IPS-15b (cell line): Measurements from ENCODE around the gene ARHGAP42.

ENCODE experiments used
- H3K27me3 ChIP-seq: one replicate; pipeline ENCODE4 v1.6.1; 2013; ENCODE audit warnings: low read length; ENCODE audit not compliant: control insufficient read depth, insufficient read depth
- H3K36me3 ChIP-seq: one replicate; pipeline ENCODE4 v1.6.1; 2013; ENCODE audit warnings: low read length; ENCODE audit not compliant: control insufficient read depth, insufficient read depth
- H3K4me1 ChIP-seq: one replicate; pipeline ENCODE4 v1.6.1; 2013; ENCODE audit warnings: mild to moderate bottlenecking, low read length; ENCODE audit not compliant: control insufficient read depth, insufficient read depth
- H3K4me3 ChIP-seq: one replicate; pipeline ENCODE4 v1.5.1; 2013; ENCODE audit warnings: low read depth, low read length
- H3K9ac ChIP-seq: one replicate; pipeline ENCODE4 v1.6.1; 2013; ENCODE audit warnings: low read depth, mild to moderate bottlenecking, low read length
- H3K9me3 ChIP-seq: one replicate; pipeline ENCODE4 v1.6.1; 2013; ENCODE audit warnings: mild to moderate bottlenecking, low read length; ENCODE audit not compliant: control insufficient read depth, insufficient read depth

ARHGAP42 gene

DNA sequence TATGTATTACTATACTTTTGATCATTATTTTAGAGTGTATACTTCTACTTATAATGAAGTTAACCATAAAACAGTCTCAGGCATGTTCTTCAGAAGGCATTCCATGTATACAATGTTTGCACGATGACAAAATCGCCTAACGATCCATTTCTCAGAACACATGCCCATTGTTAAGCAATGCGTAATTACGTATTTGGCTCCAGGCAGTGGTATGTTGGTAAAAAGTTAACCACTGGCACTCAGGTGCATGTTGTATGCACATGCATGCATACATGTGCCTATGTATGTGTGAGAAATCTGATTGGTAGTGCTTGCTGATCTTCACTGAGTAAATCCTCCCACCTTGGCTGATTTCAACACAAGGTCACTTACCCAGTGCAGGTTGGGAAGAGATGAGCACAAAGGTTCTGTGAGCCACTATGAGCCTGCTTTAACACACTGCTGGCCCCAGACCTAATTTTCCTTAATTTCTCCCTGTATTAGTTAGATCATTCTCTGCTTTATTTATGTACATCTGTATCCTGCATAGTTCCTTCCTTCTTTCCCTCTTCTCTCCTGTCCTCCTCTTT is 164.6 kb downstream of the ARHGAP42 start:
- Histone ChIP-seq H3K4me3 (no peak overlapping the region), H3K9ac (no peak overlapping the region), H3K27me3 (no peaks in the 10 kb centered on the region), H3K4me1 (peaks cover 10% of the 10 kb centered on the region), H3K9me3 (no peaks in the 10 kb centered on the region), H3K36me3 (no peaks in the 10 kb centered on the region)

GRCh38 chr11:100855466-100856067 is 168.5 kb downstream of the ARHGAP42 start:
- Histone ChIP-seq H3K9ac (no peak overlapping the region), H3K36me3 (no peaks in the 10 kb centered on the region), H3K4me1 (peaks cover 17% of the 10 kb centered on the region), H3K9me3 (no peaks in the 10 kb centered on the region), H3K4me3 (no peak overlapping the region), H3K27me3 (no peaks in the 10 kb centered on the region)

DNA sequence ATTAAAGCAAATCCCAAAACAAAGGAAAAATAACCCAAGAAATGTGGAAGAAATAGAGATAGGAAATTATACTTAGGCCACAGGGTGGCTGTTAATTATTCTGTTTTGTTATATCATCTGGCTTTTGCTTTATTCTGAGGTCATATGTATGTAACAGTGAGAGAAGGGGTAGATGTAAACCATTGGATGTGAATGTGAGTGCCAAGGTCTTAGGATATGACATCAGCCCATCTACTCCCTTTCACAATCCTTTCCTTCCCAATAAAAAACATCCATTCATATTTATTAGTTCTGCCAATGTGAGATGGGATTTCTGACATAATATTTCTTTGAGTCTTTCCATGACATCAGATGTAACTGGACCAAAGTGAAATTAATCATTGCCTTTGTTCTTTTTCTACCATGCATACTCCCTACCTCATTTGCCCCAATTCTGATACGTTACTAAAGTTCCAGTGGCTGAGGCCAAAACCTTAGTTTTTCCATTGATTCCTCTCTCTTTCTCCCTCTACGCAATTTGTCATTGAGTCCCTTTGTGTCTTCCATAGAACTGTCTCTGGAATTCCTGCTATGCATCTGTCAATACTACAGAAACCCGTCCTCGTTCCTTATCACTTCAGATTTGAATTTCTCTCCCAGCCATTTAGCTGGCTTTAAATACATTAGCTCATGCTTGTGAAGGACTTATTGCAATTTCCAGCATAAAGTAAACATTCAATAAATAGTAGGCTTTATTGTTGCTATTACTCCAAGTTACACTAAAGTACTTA is 170.3 kb downstream of the ARHGAP42 start:
- H3K36me3 ChIP-seq, result no peaks in the 10 kb centered on the region
- H3K9me3 ChIP-seq, result no peaks in the 10 kb centered on the region
- peaks cover 22% of the 10 kb centered on the region for H3K4me1 ChIP-seq
- H3K9ac ChIP-seq, result no peak overlapping the region
- no peaks in the 10 kb centered on the region for H3K27me3 ChIP-seq
- H3K4me3 ChIP-seq, result no peak overlapping the region

DNA sequence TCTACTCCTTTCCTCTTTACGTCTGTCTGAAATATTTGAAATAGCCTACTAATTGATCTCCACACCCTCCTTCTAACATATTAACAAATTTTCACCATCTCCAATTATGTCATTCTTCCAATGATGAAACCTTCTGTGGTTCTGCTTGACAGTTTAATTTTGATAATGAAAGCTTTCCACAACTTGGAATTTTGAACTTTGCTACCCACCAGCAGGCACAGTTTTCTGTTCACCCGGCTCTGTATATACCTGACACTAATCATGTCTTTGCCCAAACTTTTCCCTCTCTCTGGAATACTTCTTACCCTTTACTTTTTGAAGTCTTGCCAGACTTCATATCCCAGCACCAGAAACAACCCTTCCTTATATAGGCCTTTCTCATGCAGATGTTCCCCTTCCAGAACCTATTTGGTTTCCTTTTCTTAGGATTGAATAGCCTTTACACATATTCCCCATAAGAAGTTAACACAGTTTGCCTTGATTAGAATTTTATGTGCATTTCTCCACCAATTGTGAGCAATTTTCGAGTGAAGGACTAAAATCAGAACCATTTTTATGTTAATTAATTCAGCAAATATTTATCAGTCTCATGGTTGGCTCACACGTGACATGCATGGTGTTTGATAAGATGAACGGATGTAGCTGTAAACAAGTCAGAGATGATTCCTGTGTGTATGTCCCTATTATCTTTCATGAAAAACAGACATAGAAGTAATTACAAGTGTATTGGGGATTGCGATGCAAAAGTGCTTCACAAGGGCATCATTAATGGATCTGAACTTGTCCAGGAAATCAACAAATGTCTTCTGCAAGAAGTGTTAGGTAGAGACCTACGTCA is 173.4 kb downstream of the ARHGAP42 start:
- Histone ChIP-seq H3K9me3 (no peaks in the 10 kb centered on the region), H3K36me3 (no peaks in the 10 kb centered on the region), H3K27me3 (no peaks in the 10 kb centered on the region), H3K9ac (no peak overlapping the region), H3K4me1 (peaks cover 27% of the 10 kb centered on the region), H3K4me3 (no peak overlapping the region)

- no peak overlapping the region for H3K4me3 ChIP-seq
- no peak overlapping the region for H3K9ac ChIP-seq
- no peaks in the 10 kb centered on the region for H3K9me3 ChIP-seq
- H3K27me3 ChIP-seq, result no peaks in the 10 kb centered on the region
- H3K4me1 ChIP-seq, result peaks cover 20% of the 10 kb centered on the region
- H3K36me3 ChIP-seq, result no peaks in the 10 kb centered on the region
Observed at GRCh38 chr11:100861212-100861611, 174.1 kb downstream of the ARHGAP42 start.

DNA sequence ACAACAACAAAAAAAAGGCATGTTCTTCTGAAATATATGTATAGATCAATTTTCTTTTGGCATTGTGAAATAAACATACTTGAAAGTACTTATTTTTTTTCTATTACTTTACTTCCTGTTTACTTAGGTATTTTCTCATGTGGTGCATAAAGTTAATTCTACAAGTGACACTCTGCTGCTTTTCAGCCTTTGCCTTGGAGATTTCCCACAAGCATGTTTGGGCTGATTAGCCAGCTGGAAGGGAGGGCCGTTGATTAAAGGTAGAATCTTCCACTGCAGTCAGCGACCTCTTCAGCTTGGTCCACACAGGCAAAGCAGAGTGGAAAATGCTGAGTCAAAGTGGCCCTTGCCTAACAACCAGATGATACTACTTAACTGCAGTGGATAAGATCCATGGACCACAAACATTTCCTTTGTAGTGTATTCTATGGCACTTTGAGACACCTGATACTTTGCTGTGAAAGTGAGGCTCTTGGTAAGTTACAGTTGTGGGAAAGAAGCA is 176.0 kb downstream of the ARHGAP42 start:
- Histone ChIP-seq H3K4me1 (peaks cover 17% of the 10 kb centered on the region), H3K27me3 (no peaks in the 10 kb centered on the region), H3K36me3 (no peaks in the 10 kb centered on the region), H3K9ac (no peak overlapping the region), H3K9me3 (no peaks in the 10 kb centered on the region), H3K4me3 (no peak overlapping the region)

DNA sequence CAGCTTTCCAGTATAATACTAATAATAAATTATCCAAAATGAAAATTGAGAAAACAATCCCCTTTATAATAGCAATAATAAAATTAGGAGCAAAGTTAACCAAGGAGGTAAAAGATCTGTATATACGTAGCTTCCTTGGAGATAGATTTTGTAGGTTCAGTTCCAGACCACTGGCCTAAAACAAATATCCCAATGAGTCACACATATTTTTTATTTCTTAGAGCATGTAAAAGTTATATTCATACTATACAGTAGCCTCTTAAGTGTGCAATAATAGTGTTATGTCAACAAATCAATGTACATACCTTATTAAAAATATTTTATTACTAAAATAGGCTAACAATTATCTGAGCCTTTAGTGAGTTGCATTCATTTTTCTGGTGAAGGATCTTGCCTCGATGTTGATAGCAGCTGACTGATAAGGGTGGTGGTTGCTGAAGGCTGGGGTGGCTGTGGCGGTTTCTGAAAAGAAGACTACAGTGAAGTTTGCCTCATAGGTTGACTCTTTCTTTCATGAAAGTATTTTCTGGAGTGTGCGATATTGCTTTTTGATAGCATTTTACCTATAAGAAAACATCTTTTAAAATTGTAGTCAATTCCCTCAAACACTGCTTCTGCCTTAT is 178.5 kb downstream of the ARHGAP42 start:
- no peaks in the 10 kb centered on the region for H3K9me3 ChIP-seq
- no peaks in the 10 kb centered on the region for H3K27me3 ChIP-seq

GRCh38 chr11:100866453-100866852 is 179.4 kb downstream of the ARHGAP42 start:
- Histone ChIP-seq H3K4me1 (peaks cover 5% of the 10 kb centered on the region), H3K4me3 (no peak overlapping the region), H3K36me3 (no peaks in the 10 kb centered on the region), H3K27me3 (no peaks in the 10 kb centered on the region), H3K9ac (no peak overlapping the region), H3K9me3 (no peaks in the 10 kb centered on the region)

More for the DNA sequence above, 178.5 kb downstream of the ARHGAP42 start:
- Histone ChIP-seq H3K9ac (no peak overlapping the region), H3K36me3 (no peaks in the 10 kb centered on the region), H3K4me1 (peaks cover 10% of the 10 kb centered on the region), H3K4me3 (no peak overlapping the region)

DNA sequence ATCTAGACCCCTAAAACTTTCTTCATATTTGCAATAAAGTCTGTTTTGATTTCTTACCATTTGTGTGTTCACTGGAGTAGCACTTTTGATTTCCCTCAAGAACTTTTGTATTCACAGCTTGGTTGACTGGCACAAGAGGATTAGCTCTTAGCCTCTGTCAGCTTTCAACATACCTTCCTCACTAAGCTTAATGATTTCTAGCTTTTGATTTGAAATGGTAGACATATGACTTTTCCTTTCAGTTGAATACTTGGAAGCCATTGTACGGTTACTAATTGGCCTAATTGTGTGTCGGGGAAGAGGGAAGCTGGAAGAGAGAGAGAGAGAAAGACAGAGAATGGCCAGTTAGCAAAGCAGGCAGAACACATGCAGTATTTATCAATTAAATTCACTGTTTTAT is 180.5 kb downstream of the ARHGAP42 start:
- Histone ChIP-seq H3K36me3 (no peaks in the 10 kb centered on the region), H3K9ac (no peak overlapping the region), H3K27me3 (no peaks in the 10 kb centered on the region), H3K4me1 (peaks cover 5% of the 10 kb centered on the region), H3K9me3 (no peaks in the 10 kb centered on the region), H3K4me3 (no peak overlapping the region)

GRCh38 chr11:100869328-100869727 is 182.2 kb downstream of the ARHGAP42 start:
- no peaks in the 10 kb centered on the region for H3K9me3 ChIP-seq
- H3K36me3 ChIP-seq, result no peaks in the 10 kb centered on the region
- H3K4me3 ChIP-seq, result no peak overlapping the region
- no peaks in the 10 kb centered on the region for H3K27me3 ChIP-seq
- H3K4me1 ChIP-seq, result peaks cover 5% of the 10 kb centered on the region
- no peak overlapping the region for H3K9ac ChIP-seq

- Histone ChIP-seq H3K9me3 (no peaks in the 10 kb centered on the region), H3K4me3 (no peak overlapping the region), H3K27me3 (no peaks in the 10 kb centered on the region), H3K4me1 (peaks cover 10% of the 10 kb centered on the region), H3K36me3 (no peaks in the 10 kb centered on the region), H3K9ac (no peak overlapping the region)
Observed at GRCh38 chr11:100870138-100870537, 183.1 kb downstream of the ARHGAP42 start.
